Fibroblast of pulmonary artery (primary cell): ENCODE measurements around the gene MSRB3.

Experiments used
- DNase-seq: peaks from one replicate; pipeline ENCODE4 v3.0.0-alpha.2; 2010; ENCODE audit warnings: low read depth
- H3K4me3 ChIP-seq: replicated peaks from 2 replicates; pipeline ENCODE4 v1.5.1; 2011; ENCODE audit warnings: low read depth, mild to moderate bottlenecking, control low read depth, low read length, moderate library complexity
- CTCF ChIP-seq: IDR thresholded peaks from 2 replicates; pipeline ENCODE4 v1.5.1; 2011; ENCODE audit warnings: mild to moderate bottlenecking, control low read depth, low read length, inconsistent platforms; ENCODE audit errors: missing control alignments

Gene MSRB3

GRCh38 chr12:65287426-65287825, 8.9 kb downstream of the MSRB3 start:
- TF ChIP-seq CTCF = no peak
- H3K4me3 ChIP-seq = no peak overlapping the region
- DNase-seq = no peak

- no peak for TF ChIP-seq CTCF
- H3K4me3 ChIP-seq = no peak overlapping the region
- DNase-seq = no peak
Observed at GRCh38 chr12:65292241-65292640, 13.8 kb downstream of the MSRB3 start.

GRCh38 chr12:65293735-65294134, 15.3 kb downstream of the MSRB3 start:
- no peak overlapping the region for H3K4me3 ChIP-seq
- TF ChIP-seq CTCF = no peak
- no peak for DNase-seq

GRCh38 chr12:65294641-65295262, 16.3 kb downstream of the MSRB3 start:
- H3K4me3 ChIP-seq = no peak overlapping the region
- no peak for DNase-seq
- no peak for TF ChIP-seq CTCF

GRCh38 chr12:65296508-65297265, 18.2 kb downstream of the MSRB3 start:
- no peak for DNase-seq
- TF ChIP-seq CTCF = no peak
- no peak overlapping the region for H3K4me3 ChIP-seq

- H3K4me3 ChIP-seq = no peak overlapping the region
- no peak for TF ChIP-seq CTCF
- DNase-seq = no peak
Observed at GRCh38 chr12:65300097-65300496, 21.6 kb downstream of the MSRB3 start.
